Stimulated activated CD8-positive, alpha-beta memory T cell treated with anti-CD3 and anti-CD28 coated beads, Interleukin-12 subunit alpha, Interleukin-12 subunit beta, amount 100 ng/mL, for 24 hours (primary cell): ENCODE data around the gene GPC2.
A peak's percentile ranks its signal among the peaks of the same experiment; 100 is the strongest.

Experiments used
- DNase-seq: peaks from one replicate; pipeline ENCODE4 v3.0.0-alpha.2; 2020; ENCODE audit errors: extremely low read depth

The GPC2 gene

DNA sequence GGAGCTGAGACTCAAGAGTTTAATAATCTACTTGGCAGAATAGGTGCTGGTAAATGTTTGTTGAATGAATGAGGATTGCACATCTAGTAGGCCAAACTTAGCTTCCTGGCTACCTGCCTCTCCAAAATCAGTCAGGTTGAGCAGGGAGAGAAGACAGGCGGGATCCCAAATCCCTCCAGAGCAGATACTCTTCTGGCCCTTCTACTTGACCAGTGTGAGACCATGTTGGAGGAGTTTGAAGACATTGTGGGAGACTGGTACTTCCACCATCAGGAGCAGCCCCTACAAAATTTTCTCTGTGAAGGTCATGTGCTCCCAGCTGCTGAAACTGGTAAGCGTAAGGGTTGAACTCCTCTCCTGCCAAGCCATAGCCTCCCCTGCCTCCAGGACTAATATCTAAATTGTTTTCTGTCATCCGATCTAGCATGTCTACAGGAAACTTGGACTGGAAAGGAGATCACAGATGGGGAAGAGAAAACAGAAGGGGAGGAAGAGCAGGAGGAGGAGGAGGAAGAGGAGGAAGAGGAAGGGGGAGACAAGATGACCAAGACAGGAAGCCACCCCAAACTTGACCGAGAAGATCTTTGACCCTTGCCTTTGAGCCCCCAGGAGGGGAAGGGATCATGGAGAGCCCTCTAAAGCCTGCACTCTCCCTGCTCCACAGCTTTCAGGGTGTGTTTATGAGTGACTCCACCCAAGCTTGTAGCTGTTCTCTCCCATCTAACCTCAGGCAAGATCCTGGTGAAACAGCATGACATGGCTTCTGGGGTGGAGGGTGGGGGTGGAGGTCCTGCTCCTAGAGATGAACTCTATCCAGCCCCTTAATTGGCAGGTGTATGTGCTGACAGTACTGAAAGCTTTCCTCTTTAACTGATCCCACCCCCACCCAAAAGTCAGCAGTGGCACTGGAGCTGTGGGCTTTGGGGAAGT lies 52.6 kb downstream of the GPC2 start:
- no peak for DNase-seq

DNA sequence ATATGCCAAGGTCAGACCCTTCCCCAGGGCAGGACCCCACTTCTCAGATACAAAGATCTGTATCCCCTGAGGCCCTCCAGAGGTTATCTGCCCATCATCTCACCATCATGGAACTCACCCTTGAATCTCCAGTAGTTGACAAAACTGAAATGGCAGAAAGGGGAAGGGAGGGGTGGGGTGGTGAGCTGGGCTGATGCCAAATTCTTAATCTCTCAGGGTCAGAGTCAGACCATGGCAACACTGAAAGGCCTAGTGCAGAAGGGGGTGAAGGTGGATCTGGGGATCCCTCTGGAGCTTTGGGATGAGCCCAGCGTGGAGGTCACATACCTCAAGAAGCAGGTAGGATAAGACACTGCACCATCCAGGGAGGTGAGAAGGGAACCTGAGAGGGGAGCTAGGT lies 54.6 kb downstream of the GPC2 start:
- DNase-seq = no peak

DNA sequence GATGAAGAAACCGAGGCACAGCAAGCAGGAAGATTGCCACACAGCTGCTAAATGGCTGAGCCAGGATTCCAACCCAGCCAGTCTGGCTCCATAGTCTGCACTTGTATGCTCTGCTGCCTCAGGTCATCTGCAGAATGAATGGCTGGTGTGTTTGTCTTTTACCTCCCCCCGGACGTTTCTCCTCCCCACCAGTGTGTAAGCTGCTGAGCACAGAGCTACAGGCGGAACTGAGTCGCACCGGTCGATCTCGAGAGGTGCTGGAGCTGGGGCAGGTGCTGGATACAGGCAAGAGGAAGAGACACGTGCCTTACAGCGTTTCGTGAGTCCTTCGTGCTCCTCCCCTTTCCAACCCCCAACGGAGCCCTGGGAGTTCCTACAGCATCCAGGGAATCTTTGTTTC lies 55.1 kb downstream of the GPC2 start:
- no peak for DNase-seq

DNA sequence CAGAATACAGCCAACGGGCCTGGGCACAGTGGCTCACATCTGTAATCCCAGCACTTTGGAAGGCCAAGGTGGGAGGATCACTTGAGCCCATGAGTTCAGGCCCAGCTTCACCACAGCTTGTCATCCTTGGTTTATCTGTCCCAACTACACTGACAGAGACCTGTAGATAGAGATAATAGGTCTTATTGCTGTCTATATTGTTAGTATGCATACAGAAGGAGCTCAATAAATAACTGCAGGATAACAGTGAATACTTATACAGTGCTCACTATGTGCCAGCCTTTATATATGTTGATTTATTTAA lies 56.5 kb downstream of the GPC2 start:
- DNase-seq = no peak

DNA sequence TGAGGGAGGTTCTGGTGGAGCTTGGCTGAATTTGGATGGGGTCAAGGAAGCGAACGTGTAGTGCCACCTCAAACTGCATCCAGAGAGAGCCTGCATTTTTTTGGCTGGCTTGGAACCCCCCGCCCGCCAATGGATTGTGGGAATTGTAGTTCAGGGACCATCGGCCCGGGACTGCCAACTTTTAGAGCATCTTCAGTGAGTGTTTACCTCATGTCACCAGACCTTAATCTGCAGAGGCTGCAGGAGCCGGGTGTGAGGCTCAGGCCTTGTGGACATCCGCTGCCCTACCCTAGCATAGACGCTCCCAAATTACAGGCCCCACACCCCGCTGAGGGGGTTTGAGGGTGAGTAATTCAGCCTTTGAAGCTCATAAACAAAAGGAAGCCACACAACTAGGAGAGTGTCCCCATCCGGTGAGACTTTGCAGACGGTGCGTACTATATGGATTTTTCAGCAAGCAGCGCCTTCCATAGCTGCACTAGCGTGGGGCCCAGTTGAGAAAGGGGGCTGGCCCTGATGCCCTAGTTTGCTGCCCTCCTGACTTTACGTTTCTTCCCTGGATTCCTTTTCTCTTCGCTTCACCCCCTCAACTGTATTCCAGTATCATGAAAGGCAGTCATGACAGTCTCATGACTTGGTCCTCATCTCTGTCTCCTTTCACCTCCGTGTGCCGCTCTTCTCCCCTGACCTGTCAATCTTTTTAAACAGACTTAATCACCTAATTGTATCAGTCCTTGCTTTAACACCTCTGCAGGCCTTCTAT lies 57.0 kb downstream of the GPC2 start:
- peak; percentile 36 for DNase-seq
